Cardiac muscle cell (in vitro differentiated cells and primary cell): ENCODE results near the gene CCDC134. TPM values are rescaled to one million over a fixed set of nuclear protein-coding genes. Genes with fewer than 3 reads are reported as not detected.

Experiments
- DNase-seq, 2 donors: peaks; one replicate each; pipeline versions ENCODE4 v3.0.0 to v3.0.0-alpha.2; 2010 to 2017; ENCODE audit warnings: low read depth in 1 of 2, low spot score in 1 of 2
- H3K27ac ChIP-seq: fragments of 200-600 bp; sonication (generic); 2 replicates; pipeline ENCODE4 v1.5.1; 2016
- H3K27me3 ChIP-seq: fragments of 200-600 bp; sonication (generic); 2 replicates; pipeline ENCODE4 v1.6.0; 2016; ENCODE audit warnings: control low read depth
- H3K36me3 ChIP-seq: fragments of 200-600 bp; sonication (generic); 2 replicates; pipeline ENCODE4 v1.5.1; 2016; ENCODE audit warnings: control low read depth
- H3K4me1 ChIP-seq: fragments of 200-600 bp; sonication (generic); 2 replicates; pipeline ENCODE4 v1.8.1; 2017; ENCODE audit warnings: low read depth, mild to moderate bottlenecking, mixed run types
- H3K4me3 ChIP-seq: fragments of 200-600 bp; sonication (generic); 2 replicates; pipeline ENCODE4 v1.5.1; 2016; ENCODE audit warnings: mild to moderate bottlenecking
- H3K9me3 ChIP-seq: fragments of 200-600 bp; sonication (generic); 2 replicates; pipeline ENCODE4 v1.5.1; 2017; ENCODE audit warnings: low read depth, mild to moderate bottlenecking, control low read depth
- CTCF ChIP-seq: IDR thresholded peaks from 2 replicates; pipeline ENCODE4 v1.5.1; 2012; ENCODE audit warnings: low read depth, mild to moderate bottlenecking, low read length
- polyA plus RNA-seq: library from polyadenylated mRNA; unstranded; fragments of >200 nt; fragmentation: Nextera tagmentation; extraction: Ambion mirVana; gene quantifications from 2 replicates; pipeline ENCODE4 v1.2.1, GENCODE V29; 2016
- total RNA-seq: library from RNA; depleted of rRNA; stranded (reverse); fragments of >200 nt; gene quantifications from 2 replicates; pipeline ENCODE4 v1.2.3, GENCODE V29; 2016

The CCDC134 gene
- total and polyA plus RNA-seq, 2 experiments from 2014 or later: 11.5 to 19.3 TPM

- H3K4me1 ChIP-seq: peaks cover 33% of the 10 kb centered on the region
- peak; percentile 68 for TF ChIP-seq CTCF
- no peaks in the 10 kb centered on the region for H3K9me3 ChIP-seq
- no peaks in the 10 kb centered on the region for H3K27me3 ChIP-seq
- no peak overlapping the region for H3K4me3 ChIP-seq
- no peaks in the 10 kb centered on the region for H3K36me3 ChIP-seq
- H3K27ac ChIP-seq: peak overlapping the region; percentile 57
- peak; percentile 60 to 76 for DNase-seq
These were observed 56.8 kb downstream of the CCDC134 start for GRCh38 chr22:41857155-41857859.

- H3K27ac ChIP-seq: peak overlapping the region; percentile 40
- peaks cover 37% of the 10 kb centered on the region for H3K4me1 ChIP-seq
- DNase-seq: no peak
- no peaks in the 10 kb centered on the region for H3K27me3 ChIP-seq
- no peaks in the 10 kb centered on the region for H3K36me3 ChIP-seq
- no peak overlapping the region for H3K4me3 ChIP-seq
- TF ChIP-seq CTCF: no peak
- H3K9me3 ChIP-seq: no peaks in the 10 kb centered on the region
These were observed 57.4 kb downstream of the CCDC134 start for GRCh38 chr22:41857860-41858199.

- Histone ChIP-seq H3K4me3 (no peak overlapping the region), H3K4me1 (peaks cover 31% of the 10 kb centered on the region), H3K9me3 (no peaks in the 10 kb centered on the region), H3K27ac (peak overlapping the region; percentile 80), H3K36me3 (peaks cover 8% of the 10 kb centered on the region), H3K27me3 (no peaks in the 10 kb centered on the region)
- peak in 1 of 2 donors; percentile 32 for DNase-seq
- TF ChIP-seq CTCF: no peak
These were observed 61.7 kb downstream of the CCDC134 start for GRCh38 chr22:41862160-41862529.

GRCh38 chr22:41862530-41863266 is 62.2 kb downstream of the CCDC134 start:
- no peak for TF ChIP-seq CTCF
- Histone ChIP-seq H3K27me3 (no peaks in the 10 kb centered on the region), H3K4me3 (no peak overlapping the region), H3K36me3 (peaks cover 11% of the 10 kb centered on the region), H3K27ac (peak overlapping the region; percentile 80), H3K4me1 (peaks cover 27% of the 10 kb centered on the region), H3K9me3 (no peaks in the 10 kb centered on the region)
- DNase-seq: peak in 1 of 2 donors; percentile 21

GRCh38 chr22:41863472-41863871 is 63.0 kb downstream of the CCDC134 start:
- Histone ChIP-seq H3K27me3 (no peaks in the 10 kb centered on the region), H3K36me3 (peaks cover 19% of the 10 kb centered on the region), H3K4me3 (no peak overlapping the region), H3K27ac (no peak overlapping the region), H3K4me1 (peaks cover 23% of the 10 kb centered on the region), H3K9me3 (no peaks in the 10 kb centered on the region)
- TF ChIP-seq CTCF: no peak
- DNase-seq: no peak
